Vagina (tissue), 2 donors: ENCODE results near the gene WDR17.

Experiments
- POLR2A ChIP-seq, 2 donors: fragments of 450-650 bp; IDR thresholded peaks; one replicate each; pipeline ENCODE4 v1.6.1; 2017; ENCODE audit warnings: antibody characterized with exemption in 2 of 2, mild to moderate bottlenecking in 2 of 2, moderate library complexity in 2 of 2
- POLR2AphosphoS5 ChIP-seq, 2 donors: sonication (generic); formaldehyde crosslinking; IDR thresholded peaks; one replicate each; pipeline ENCODE4 v1.9.0; 2017; ENCODE audit warnings: antibody characterized with exemption in 2 of 2, mild to moderate bottlenecking in 2 of 2, low read depth in 1 of 2; ENCODE audit not compliant: insufficient read depth in 1 of 2
- TF ChIP-seq, protein P1 (sequence below), 3 experiments: fragments of 450-650 bp in 2 of 3; fragments of 200-600 bp in 1 of 3; sonication (generic) in 1 of 3; IDR thresholded peaks; one replicate each; pipeline ENCODE4 v1.5.1; 2017 to 2019; ENCODE audit warnings: antibody characterized with exemption in 3 of 3, mild to moderate bottlenecking in 2 of 3, moderate library complexity in 2 of 3

DNA sequence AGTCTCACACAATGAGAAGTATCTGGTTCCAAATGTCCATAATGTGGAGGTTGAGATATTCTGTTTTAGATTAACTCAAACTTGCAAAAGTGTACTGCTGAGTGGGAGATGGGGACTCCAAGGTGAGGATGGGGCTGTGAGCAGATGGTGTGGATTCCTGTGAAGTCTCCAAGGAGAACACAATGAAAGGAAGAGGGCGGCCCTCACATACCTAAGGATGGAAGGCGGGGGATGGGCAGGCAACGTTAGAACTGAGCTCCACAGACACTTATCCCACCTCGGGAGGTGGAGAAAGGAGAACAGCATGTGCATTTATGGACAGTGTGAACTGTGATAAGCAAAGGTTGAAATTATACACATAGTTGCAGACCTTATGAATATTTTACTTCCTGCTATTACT lies 139.7 kb downstream of the WDR17 start:
- no peak for TF ChIP-seq POLR2AphosphoS5 (IDR thresholded peaks at IDR 0.05; ENCODE audit: insufficient read depth in 1 of 2, low read depth in 1 of 2)
- TF ChIP-seq POLR2A (IDR thresholded peaks at IDR 0.05) = no peak
- TF ChIP-seq, protein P1, sequence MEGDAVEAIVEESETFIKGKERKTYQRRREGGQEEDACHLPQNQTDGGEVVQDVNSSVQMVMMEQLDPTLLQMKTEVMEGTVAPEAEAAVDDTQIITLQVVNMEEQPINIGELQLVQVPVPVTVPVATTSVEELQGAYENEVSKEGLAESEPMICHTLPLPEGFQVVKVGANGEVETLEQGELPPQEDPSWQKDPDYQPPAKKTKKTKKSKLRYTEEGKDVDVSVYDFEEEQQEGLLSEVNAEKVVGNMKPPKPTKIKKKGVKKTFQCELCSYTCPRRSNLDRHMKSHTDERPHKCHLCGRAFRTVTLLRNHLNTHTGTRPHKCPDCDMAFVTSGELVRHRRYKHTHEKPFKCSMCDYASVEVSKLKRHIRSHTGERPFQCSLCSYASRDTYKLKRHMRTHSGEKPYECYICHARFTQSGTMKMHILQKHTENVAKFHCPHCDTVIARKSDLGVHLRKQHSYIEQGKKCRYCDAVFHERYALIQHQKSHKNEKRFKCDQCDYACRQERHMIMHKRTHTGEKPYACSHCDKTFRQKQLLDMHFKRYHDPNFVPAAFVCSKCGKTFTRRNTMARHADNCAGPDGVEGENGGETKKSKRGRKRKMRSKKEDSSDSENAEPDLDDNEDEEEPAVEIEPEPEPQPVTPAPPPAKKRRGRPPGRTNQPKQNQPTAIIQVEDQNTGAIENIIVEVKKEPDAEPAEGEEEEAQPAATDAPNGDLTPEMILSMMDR (IDR thresholded peaks at IDR 0.05) = no peak
